Measurements from ENCODE around the gene CD248.
A peak's percentile ranks its signal among the peaks of the same experiment; 100 is the strongest.

CD248 gene

GRCh38 chr11:66274219-66274618 is 42.6 kb downstream of the CD248 start:
- Mint-ChIP-seq H3K27ac (no peak overlapping the region), H3K4me3 (no peak overlapping the region), H3K4me1 (ENCODE audit: low read depth) (peaks cover 29% of the 10 kb centered on the region), H3K27me3 (no peaks in the 10 kb centered on the region), H3K36me3 (no peaks in the 10 kb centered on the region), H3K9me3 (ENCODE audit: low read depth) (no peaks in the 10 kb centered on the region)

- Mint-ChIP-seq H3K9me3 (ENCODE audit: low read depth) (no peaks in the 10 kb centered on the region), H3K27ac (peak overlapping the region; percentile 59), H3K4me3 (no peak overlapping the region), H3K36me3 (no peaks in the 10 kb centered on the region), H3K27me3 (no peaks in the 10 kb centered on the region), H3K4me1 (ENCODE audit: low read depth) (peaks cover 32% of the 10 kb centered on the region)
Observed at GRCh38 chr11:66272596-66272995, 44.2 kb downstream of the CD248 start.

- Mint-ChIP-seq H3K36me3 (no peaks in the 10 kb centered on the region), H3K27me3 (no peaks in the 10 kb centered on the region), H3K27ac (no peak overlapping the region), H3K4me1 (ENCODE audit: low read depth) (peaks cover 34% of the 10 kb centered on the region), H3K9me3 (ENCODE audit: low read depth) (no peaks in the 10 kb centered on the region), H3K4me3 (peak overlapping the region; percentile 5)
Observed at GRCh38 chr11:66271816-66272215, 45.0 kb downstream of the CD248 start.

GRCh38 chr11:66268952-66269905 is 47.6 kb downstream of the CD248 start:
- Mint-ChIP-seq H3K4me3 (peak overlapping the region; percentile 98), H3K36me3 (no peaks in the 10 kb centered on the region), H3K27ac (peak overlapping the region; percentile 88), H3K27me3 (no peaks in the 10 kb centered on the region), H3K9me3 (ENCODE audit: low read depth) (no peaks in the 10 kb centered on the region), H3K4me1 (ENCODE audit: low read depth) (peaks cover 34% of the 10 kb centered on the region)

GRCh38 chr11:66268244-66268951 is 48.4 kb downstream of the CD248 start, which contains the start of gene RAB1B:
TSS of gene RAB1B (plus strand) at chr11:66268639. CDS start at chr11:66268680, 41 bp downstream.
- Mint-ChIP-seq H3K27me3 (no peaks in the 10 kb centered on the region), H3K9me3 (ENCODE audit: low read depth) (no peaks in the 10 kb centered on the region), H3K4me1 (ENCODE audit: low read depth) (peaks cover 31% of the 10 kb centered on the region), H3K36me3 (no peaks in the 10 kb centered on the region), H3K27ac (peak within 1 kb of the TSS; percentile 97), H3K4me3 (peak within 1 kb of the TSS; percentile 98)

- Mint-ChIP-seq H3K36me3 (no peaks in the 10 kb centered on the region), H3K9me3 (ENCODE audit: low read depth) (no peaks in the 10 kb centered on the region), H3K4me1 (ENCODE audit: low read depth) (peaks cover 29% of the 10 kb centered on the region), H3K27me3 (no peaks in the 10 kb centered on the region), H3K4me3 (peak overlapping the region; percentile 98), H3K27ac (peak overlapping the region; percentile 97)
Observed at GRCh38 chr11:66267379-66268243, 49.2 kb downstream of the CD248 start.

GRCh38 chr11:66267039-66267378 is 49.8 kb downstream of the CD248 start:
- Mint-ChIP-seq H3K27ac (peak overlapping the region; percentile 16), H3K36me3 (no peaks in the 10 kb centered on the region), H3K4me1 (ENCODE audit: low read depth) (peaks cover 26% of the 10 kb centered on the region), H3K9me3 (ENCODE audit: low read depth) (no peaks in the 10 kb centered on the region), H3K4me3 (peak overlapping the region; percentile 98), H3K27me3 (no peaks in the 10 kb centered on the region)

GRCh38 chr11:66266378-66267038 is 50.3 kb downstream of the CD248 start:
- H3K4me3 Mint-ChIP-seq: peak overlapping the region; percentile 98
- H3K4me1 Mint-ChIP-seq (ENCODE audit: low read depth): peaks cover 23% of the 10 kb centered on the region
- H3K9me3 Mint-ChIP-seq (ENCODE audit: low read depth): no peaks in the 10 kb centered on the region
- H3K27ac Mint-ChIP-seq: no peak overlapping the region
- no peaks in the 10 kb centered on the region for H3K27me3 Mint-ChIP-seq
- no peaks in the 10 kb centered on the region for H3K36me3 Mint-ChIP-seq

GRCh38 chr11:66265531-66266377 is 51.1 kb downstream of the CD248 start:
- H3K36me3 Mint-ChIP-seq: no peaks in the 10 kb centered on the region
- H3K4me1 Mint-ChIP-seq (ENCODE audit: low read depth): peaks cover 21% of the 10 kb centered on the region
- H3K27me3 Mint-ChIP-seq: no peaks in the 10 kb centered on the region
- no peaks in the 10 kb centered on the region for H3K9me3 Mint-ChIP-seq (ENCODE audit: low read depth)
- no peak overlapping the region for H3K4me3 Mint-ChIP-seq
- H3K27ac Mint-ChIP-seq: no peak overlapping the region

GRCh38 chr11:66264914-66265313 is 51.9 kb downstream of the CD248 start:
- no peak overlapping the region for H3K27ac Mint-ChIP-seq

More at GRCh38 chr11:66264914-66265313, 51.9 kb downstream of the CD248 start:
- Mint-ChIP-seq H3K4me1 (ENCODE audit: low read depth) (peaks cover 16% of the 10 kb centered on the region), H3K9me3 (ENCODE audit: low read depth) (no peaks in the 10 kb centered on the region), H3K36me3 (no peaks in the 10 kb centered on the region), H3K4me3 (no peak overlapping the region), H3K27me3 (no peaks in the 10 kb centered on the region)

All from activated naive CD8-positive, alpha-beta T cell (primary cell).